Activated naive CD4-positive, alpha-beta T cell treated with anti-CD3 and anti-CD28 coated beads, Interleukin-2, amount 50 U/mL, for 16 hours (primary cell): ENCODE measurements around the gene IFI30.
A peak's percentile ranks its signal among the peaks of the same experiment; 100 is the strongest.
"Not testable (repeated sequence)": the region's sequence is repeated elsewhere in the genome, so short reads cannot be mapped to it uniquely, and the experiment has no call there.

ENCODE experiments used
- DNase-seq: peaks from one replicate; pipeline ENCODE4 v3.0.0-alpha.2; 2020

The IFI30 gene

GRCh38 chr19:18152817-18153555 lies 20.6 kb upstream of the IFI30 start, which contains the start of gene PIK3R2:
Gene PIK3R2 (plus strand): TSS chr19:18153163. CDS start chr19:18155880, 2,717 bp downstream.
- peak; percentile 100 for DNase-seq

GRCh38 chr19:18153556-18154134 lies 20.0 kb upstream of the IFI30 start:
- peak; percentile 40 for DNase-seq

- DNase-seq = no peak
These were observed 18.2 kb upstream of the IFI30 start for GRCh38 chr19:18155095-18156087.

GRCh38 chr19:18156268-18156667 lies 17.3 kb upstream of the IFI30 start:
- DNase-seq = no peak

GRCh38 chr19:18156841-18157464 lies 16.7 kb upstream of the IFI30 start:
- DNase-seq = no peak

- DNase-seq = no peak
These were observed 16.0 kb upstream of the IFI30 start for GRCh38 chr19:18157465-18158063.

GRCh38 chr19:18158467-18158866 lies 15.1 kb upstream of the IFI30 start:
- DNase-seq = no peak

- not testable (repeated sequence) for DNase-seq
These were observed 14.5 kb upstream of the IFI30 start for GRCh38 chr19:18159059-18159616.

GRCh38 chr19:18159810-18160209 lies 13.8 kb upstream of the IFI30 start:
- no peak for DNase-seq

- no peak for DNase-seq
These were observed 13.1 kb upstream of the IFI30 start for GRCh38 chr19:18160493-18160970.

GRCh38 chr19:18160971-18161635 lies 12.5 kb upstream of the IFI30 start:
- peak; percentile 75 for DNase-seq

- no peak for DNase-seq
These were observed 12.0 kb upstream of the IFI30 start for GRCh38 chr19:18161636-18162002.

GRCh38 chr19:18164072-18164471 lies 9.5 kb upstream of the IFI30 start:
- DNase-seq = no peak

GRCh38 chr19:18165794-18166544 lies 7.6 kb upstream of the IFI30 start:
- no peak for DNase-seq

GRCh38 chr19:18167011-18167410 lies 6.6 kb upstream of the IFI30 start:
- DNase-seq = no peak

- peak; percentile 64 for DNase-seq
These were observed 5.5 kb upstream of the IFI30 start for GRCh38 chr19:18167975-18168645.

GRCh38 chr19:18168673-18169381 lies 4.8 kb upstream of the IFI30 start:
- no peak for DNase-seq

GRCh38 chr19:18170714-18171255 lies 2.8 kb upstream of the IFI30 start:
- no peak for DNase-seq
